BLaER1 treated with 17β-estradiol and CSF1 and Interleukin-3, amounts not matched to agents 10 nM and 100 nM (cell line): ENCODE data around the gene DNAI7.
A peak's percentile ranks its signal among the peaks of the same experiment; 100 is the strongest.

ENCODE experiments used
- H3K27ac ChIP-seq, 11 experiments: shearing (Covaris generic); formaldehyde crosslinking; 2 replicates each; pipeline ENCODE4 v1.8.1; 2022
- H3K27me3 ChIP-seq, 11 experiments: shearing (Covaris generic); formaldehyde crosslinking; 2 replicates each; pipeline ENCODE4 v1.8.1; 2022
- H3K36me3 ChIP-seq, 11 experiments: shearing (Covaris generic); formaldehyde crosslinking; 2 replicates each; pipeline ENCODE4 v1.8.1; 2022
- H3K4me1 ChIP-seq, 10 experiments: shearing (Covaris generic); formaldehyde crosslinking; 2 replicates each; pipeline ENCODE4 v1.8.1; 2022
- H3K4me2 ChIP-seq, 11 experiments: shearing (Covaris generic); formaldehyde crosslinking; 2 replicates each; pipeline ENCODE4 v1.8.1; 2022
- H3K4me3 ChIP-seq, 10 experiments: shearing (Covaris generic); formaldehyde crosslinking; 2 replicates each; pipeline ENCODE4 v1.8.1; 2022
- H3K9ac ChIP-seq, 11 experiments: shearing (Covaris generic); formaldehyde crosslinking; 2 replicates each; pipeline ENCODE4 v1.8.1; 2022
- H3K9me3 ChIP-seq, 11 experiments: shearing (Covaris generic); formaldehyde crosslinking; replicated peaks in 1 of 11; 2 replicates each; pipeline ENCODE4 v1.8.1; 2022
- H4K20me1 ChIP-seq, 11 experiments: shearing (Covaris generic); formaldehyde crosslinking; 2 replicates each; pipeline ENCODE4 v1.8.1; 2022
- Cebpa-rat ChIP-seq, 11 experiments: shearing (Covaris generic); IDR thresholded peaks; 2 replicates each; pipeline ENCODE4 v1.8.1; 2022

The DNAI7 gene

DNA sequence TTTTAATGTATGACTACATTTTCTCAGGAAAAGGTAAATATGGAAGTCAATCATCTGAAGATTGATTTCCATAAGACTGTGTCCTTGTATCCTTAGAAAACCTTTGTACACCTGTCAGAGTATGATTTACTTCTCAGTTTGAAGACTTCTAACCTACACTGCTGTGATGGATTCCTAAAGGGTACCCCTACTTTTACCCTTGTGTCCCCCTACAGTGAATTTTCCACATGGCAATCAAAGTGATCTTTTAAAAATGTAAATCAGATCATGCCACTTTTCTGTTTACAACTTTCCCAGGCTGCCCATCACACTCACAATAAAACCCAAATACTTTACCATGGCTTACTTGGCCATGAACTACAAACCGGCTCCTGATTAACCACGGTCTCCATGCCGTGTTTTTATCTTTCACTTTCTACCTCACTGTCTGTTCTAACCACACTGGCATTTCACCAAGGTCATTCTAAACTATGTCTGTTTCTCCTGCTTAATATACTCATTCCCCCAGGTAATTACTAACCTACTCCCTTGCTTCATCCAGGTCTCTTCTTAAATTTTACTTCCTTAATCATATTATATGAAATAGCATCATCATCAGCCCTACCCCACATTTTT is 8.1 kb downstream of the DNAI7 start:
- Histone ChIP-seq H3K9ac (no peak overlapping the region), H4K20me1 (no peaks in the 10 kb centered on the region), H3K36me3 (no peaks in the 10 kb centered on the region), H3K9me3 (no peaks in the 10 kb centered on the region), H3K27ac (no peak overlapping the region), H3K27me3 (no peaks in the 10 kb centered on the region), H3K4me3 (no peak overlapping the region), H3K4me1 (no peaks in the 10 kb centered on the region), H3K4me2 (0 out of 22 replicates have a peak overlapping the region, but pooled peaks of 1 of the 11 experiments have one; percentile 14)
- no peak for TF ChIP-seq Cebpa-rat (IDR thresholded peaks at IDR 0.05)

DNA sequence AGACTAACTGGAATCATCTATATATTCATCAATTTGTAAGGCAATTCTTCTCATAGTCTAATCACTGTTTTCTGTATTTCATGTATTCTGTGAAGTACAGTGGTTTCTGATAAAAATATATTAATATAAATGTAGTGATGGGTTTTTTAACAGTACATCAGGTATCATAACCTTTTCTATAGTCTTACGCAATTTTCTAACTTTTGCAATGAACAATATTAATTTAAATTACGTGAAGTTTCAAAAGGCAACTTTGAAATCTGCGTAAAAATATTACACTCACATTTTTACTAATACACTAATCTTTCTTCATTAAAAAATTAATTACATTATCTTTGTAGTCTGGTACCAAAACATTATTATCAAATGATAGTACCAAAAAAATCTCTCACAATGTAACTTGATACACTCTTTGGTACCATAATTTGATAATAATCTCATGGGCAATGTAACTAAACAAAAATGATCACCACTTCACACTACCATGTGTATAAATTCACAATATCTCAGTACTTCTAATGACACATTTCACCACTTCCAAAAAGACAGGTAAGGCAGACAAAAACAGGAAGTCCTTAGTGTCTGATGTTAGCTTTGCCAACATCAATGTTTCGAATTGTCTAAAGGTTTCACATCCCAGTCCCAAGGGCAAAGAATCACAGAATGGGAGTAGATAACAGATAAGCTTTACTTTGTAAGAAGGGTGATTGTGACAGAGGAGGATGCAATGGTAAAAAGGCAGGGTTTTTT is 8.7 kb downstream of the DNAI7 start:
- TF ChIP-seq Cebpa-rat (IDR thresholded peaks at IDR 0.05) = no peak
- Histone ChIP-seq H3K9me3 (no peaks in the 10 kb centered on the region), H3K4me3 (no peak overlapping the region), H3K27me3 (no peaks in the 10 kb centered on the region), H3K4me1 (no peaks in the 10 kb centered on the region), H3K27ac (no peak overlapping the region), H4K20me1 (no peaks in the 10 kb centered on the region), H3K9ac (no peak overlapping the region), H3K4me2 (no peak overlapping the region), H3K36me3 (no peaks in the 10 kb centered on the region)

DNA sequence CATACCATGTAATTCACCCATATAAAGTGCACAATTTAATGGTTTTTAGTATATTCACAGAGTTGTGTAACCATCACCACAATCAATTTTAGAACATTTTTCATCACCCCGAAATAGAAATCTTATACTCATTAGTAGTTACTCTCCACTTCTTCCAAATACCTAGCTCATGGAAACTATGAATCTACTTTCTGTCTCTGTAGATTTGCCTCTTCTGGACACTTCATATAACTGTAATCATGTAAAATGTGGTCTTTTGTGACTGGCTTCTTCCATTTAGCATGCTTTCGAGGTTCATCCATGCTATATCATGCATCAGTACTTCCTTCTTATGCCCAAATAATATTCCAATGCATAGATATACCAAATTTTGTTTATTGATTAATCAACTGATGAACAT is 10.8 kb downstream of the DNAI7 start:
- no peak overlapping the region for H3K27ac ChIP-seq
- no peak overlapping the region for H3K9ac ChIP-seq
- no peaks in the 10 kb centered on the region for H3K4me1 ChIP-seq
- peaks cover 0 to 9% (median 5%) of the 10 kb centered on the region in 11 experiments; a peak in 7 of 22 replicates for H3K9me3 ChIP-seq
- no peak for TF ChIP-seq Cebpa-rat (IDR thresholded peaks at IDR 0.05)
- H3K27me3 ChIP-seq = no peaks in the 10 kb centered on the region
- H4K20me1 ChIP-seq = no peaks in the 10 kb centered on the region
- H3K4me3 ChIP-seq = no peak overlapping the region
- H3K36me3 ChIP-seq = no peaks in the 10 kb centered on the region
- H3K4me2 ChIP-seq = no peak overlapping the region

DNA sequence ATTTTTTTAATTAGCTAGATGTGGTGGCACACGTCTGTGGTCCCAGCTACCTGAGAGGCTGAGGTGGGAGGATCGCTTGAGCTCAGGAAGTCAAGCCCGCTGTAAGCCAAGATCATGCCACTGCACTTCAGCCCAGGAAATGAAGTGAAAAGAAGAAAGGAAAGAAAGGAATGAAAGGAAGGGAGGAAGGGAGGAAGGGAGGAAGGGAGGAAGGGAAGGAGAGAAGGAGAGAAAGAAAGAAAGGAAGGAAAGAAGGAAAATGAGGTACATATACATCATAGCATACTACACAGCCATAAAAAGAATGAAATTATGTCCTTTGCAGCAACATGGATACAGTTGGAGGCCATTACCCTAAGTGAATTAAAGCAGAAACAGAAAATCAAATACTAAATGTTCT is 12.2 kb downstream of the DNAI7 start:
- no peak overlapping the region for H3K9ac ChIP-seq
- H3K9me3 ChIP-seq = peaks cover 0 to 10% (median 5%) of the 10 kb centered on the region in 11 experiments; a peak in 8 of 22 replicates
- H3K36me3 ChIP-seq = no peaks in the 10 kb centered on the region
- H3K4me1 ChIP-seq = no peaks in the 10 kb centered on the region
- no peak for TF ChIP-seq Cebpa-rat (IDR thresholded peaks at IDR 0.05)
- no peak overlapping the region for H3K4me3 ChIP-seq
- H3K27me3 ChIP-seq = no peaks in the 10 kb centered on the region
- H3K4me2 ChIP-seq = no peak overlapping the region
- H3K27ac ChIP-seq = no peak overlapping the region
- no peaks in the 10 kb centered on the region for H4K20me1 ChIP-seq

DNA sequence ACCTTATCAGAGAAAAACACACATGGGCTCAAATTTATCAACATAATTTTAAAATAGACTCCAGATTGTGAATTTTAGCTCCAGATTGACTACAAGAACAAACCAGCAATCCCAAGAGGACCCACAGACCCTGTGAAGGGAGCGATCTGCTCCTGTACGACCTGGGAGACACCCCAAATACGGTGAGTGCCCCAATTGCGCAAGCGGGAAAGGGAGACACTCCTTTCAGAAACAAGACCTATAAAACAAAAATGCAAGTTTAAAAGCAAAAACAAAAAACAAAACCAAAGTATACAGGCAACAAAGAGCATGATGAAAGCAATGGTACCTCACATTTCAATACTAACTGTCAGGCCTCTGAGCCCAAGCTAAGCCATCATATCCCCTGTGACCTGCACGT is 32.1 kb downstream of the DNAI7 start:
- no peak overlapping the region for H3K4me2 ChIP-seq
- H3K36me3 ChIP-seq = no peaks in the 10 kb centered on the region
- no peak overlapping the region for H3K9ac ChIP-seq
- H3K27ac ChIP-seq = no peak overlapping the region
- 0 out of 20 replicates have a peak, but pooled peaks cover 0 to under 1% (median 0%) of the 10 kb centered on the region in 10 experiments for H3K4me1 ChIP-seq
- H4K20me1 ChIP-seq = no peaks in the 10 kb centered on the region
- H3K4me3 ChIP-seq = no peak overlapping the region
- H3K27me3 ChIP-seq = no peaks in the 10 kb centered on the region
- no peaks in the 10 kb centered on the region for H3K9me3 ChIP-seq
- TF ChIP-seq Cebpa-rat (IDR thresholded peaks at IDR 0.05) = 0 out of 22 replicates have a peak, but pooled peaks of 1 of the 11 experiments have one; percentile 34

DNA sequence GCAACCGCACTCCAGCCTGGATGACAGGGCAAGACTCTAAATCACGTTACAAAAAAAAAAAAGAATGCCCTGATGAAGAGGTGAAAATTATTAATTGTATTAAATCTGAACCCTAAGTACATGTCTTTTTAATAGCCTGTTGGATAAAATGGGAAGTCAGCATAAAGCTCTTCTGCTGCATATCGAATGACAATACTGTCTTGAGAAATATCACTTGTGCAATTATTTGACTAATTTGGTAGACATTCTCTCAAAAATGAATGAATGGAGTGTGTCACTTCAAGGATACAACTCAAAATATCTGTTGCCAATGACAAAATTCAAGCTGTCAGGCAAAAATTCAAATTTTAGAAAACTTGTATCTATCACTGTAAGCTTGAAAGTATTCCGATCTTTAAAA is 38.9 kb downstream of the DNAI7 start:
- no peak for TF ChIP-seq Cebpa-rat (IDR thresholded peaks at IDR 0.05)
- Histone ChIP-seq H3K4me1 (peaks cover 13 to 21% (median 15%) of the 10 kb centered on the region in 10 experiments), H3K4me2 (no peak overlapping the region), H3K9ac (no peak overlapping the region), H3K36me3 (no peaks in the 10 kb centered on the region), H3K27me3 (no peaks in the 10 kb centered on the region), H4K20me1 (no peaks in the 10 kb centered on the region), H3K4me3 (no peak overlapping the region), H3K27ac (no peak overlapping the region), H3K9me3 (no peaks in the 10 kb centered on the region)

DNA sequence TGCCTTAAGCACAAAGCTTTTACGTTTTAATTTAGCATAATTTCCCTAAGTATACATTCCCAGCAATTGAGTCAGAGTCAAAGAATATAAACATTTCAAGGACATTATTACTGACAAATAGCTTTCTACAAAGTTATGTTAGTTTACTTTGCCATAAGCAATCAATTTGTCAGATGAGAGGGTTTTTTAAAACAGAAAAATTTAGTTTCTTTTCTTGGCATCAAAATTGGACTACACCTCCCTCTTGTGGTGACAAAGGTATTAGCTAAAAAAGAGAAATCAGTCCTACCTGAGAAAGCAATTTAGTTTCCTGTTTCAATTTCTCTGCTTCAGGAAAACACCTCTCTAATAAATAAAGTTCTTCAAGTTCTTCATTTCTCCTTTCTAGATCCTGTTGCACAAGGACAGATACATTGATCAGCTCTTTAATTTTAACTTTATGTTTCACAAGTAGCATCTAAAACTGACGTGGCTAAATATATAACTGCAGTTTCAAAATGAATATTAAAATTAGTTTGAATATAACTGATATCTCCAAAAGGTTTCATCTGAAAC is 39.9 kb downstream of the DNAI7 start:
- Histone ChIP-seq H3K9me3 (no peaks in the 10 kb centered on the region), H3K4me2 (no peak overlapping the region), H3K27ac (no peak overlapping the region), H3K4me1 (peaks cover 13 to 22% (median 15%) of the 10 kb centered on the region in 10 experiments), H4K20me1 (no peaks in the 10 kb centered on the region), H3K9ac (no peak overlapping the region), H3K27me3 (no peaks in the 10 kb centered on the region), H3K4me3 (no peak overlapping the region), H3K36me3 (no peaks in the 10 kb centered on the region)
- TF ChIP-seq Cebpa-rat (IDR thresholded peaks at IDR 0.05) = no peak

DNA sequence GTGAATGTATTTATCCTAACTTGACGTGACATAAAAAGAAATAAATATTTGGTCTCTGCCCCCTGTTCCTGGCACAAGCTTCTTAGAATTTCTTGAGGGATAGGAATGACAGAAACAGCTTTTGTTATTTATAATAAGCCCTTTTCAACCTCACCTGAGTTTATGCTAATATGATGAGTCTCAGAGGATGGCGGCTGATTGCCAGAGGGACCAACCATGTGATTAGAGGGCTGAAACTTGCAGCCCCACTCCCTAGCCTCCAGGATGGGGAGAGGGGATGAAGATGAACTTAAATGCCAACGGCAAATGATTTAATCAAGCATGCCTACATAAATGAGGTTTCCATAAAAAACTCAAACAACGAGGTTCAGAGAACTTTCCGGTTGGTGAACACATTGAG is 42.9 kb downstream of the DNAI7 start:
- H4K20me1 ChIP-seq = no peaks in the 10 kb centered on the region
- H3K9me3 ChIP-seq = no peaks in the 10 kb centered on the region
- H3K27ac ChIP-seq = no peak overlapping the region
- H3K27me3 ChIP-seq = no peaks in the 10 kb centered on the region
- no peaks in the 10 kb centered on the region for H3K36me3 ChIP-seq
- peak overlapping the region; percentile 30 to 66 (median 38) for H3K4me2 ChIP-seq
- no peak overlapping the region for H3K4me3 ChIP-seq
- TF ChIP-seq Cebpa-rat (IDR thresholded peaks at IDR 0.05) = no peak
- H3K9ac ChIP-seq = no peak overlapping the region
- H3K4me1 ChIP-seq = peaks cover 13 to 18% (median 15%) of the 10 kb centered on the region in 10 experiments

DNA sequence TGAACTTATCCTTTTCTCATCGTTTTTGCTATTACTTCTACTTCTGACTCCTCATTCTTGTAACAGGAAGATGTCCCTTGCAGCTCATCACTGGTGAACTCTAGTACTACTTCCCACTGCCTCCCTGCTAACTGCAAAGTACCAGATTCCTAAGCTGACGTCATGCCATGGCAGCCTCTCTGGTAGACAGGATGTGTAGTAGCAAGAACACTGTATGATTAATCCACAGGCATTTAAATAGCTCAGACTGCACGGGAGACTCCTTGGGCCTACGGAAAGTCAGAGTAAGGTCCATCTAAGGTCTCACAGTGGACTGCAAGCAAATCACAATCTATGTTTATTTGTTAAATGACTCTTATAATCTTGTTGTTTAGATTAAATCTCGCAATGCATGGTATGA is 43.5 kb downstream of the DNAI7 start:
- Histone ChIP-seq H3K9me3 (no peaks in the 10 kb centered on the region), H3K36me3 (no peaks in the 10 kb centered on the region), H4K20me1 (no peaks in the 10 kb centered on the region), H3K4me2 (peak overlapping the region in 9 of 11 experiments; percentile 3 to 60 (median 38); a peak in 15 of 22 replicates), H3K27ac (no peak overlapping the region), H3K4me1 (peaks cover 13 to 18% (median 15%) of the 10 kb centered on the region in 10 experiments), H3K4me3 (no peak overlapping the region), H3K27me3 (no peaks in the 10 kb centered on the region), H3K9ac (no peak overlapping the region)
- no peak for TF ChIP-seq Cebpa-rat (IDR thresholded peaks at IDR 0.05)
